Gastroesophageal sphincter (tissue), 3 donors: Measurements from ENCODE around the gene RAI1.

ENCODE experiments used
- EP300 ChIP-seq: sonication (generic); formaldehyde crosslinking; IDR thresholded peaks from one replicate; pipeline ENCODE4 v1.6.1; 2017; ENCODE audit warnings: antibody characterized with exemption, mild to moderate bottlenecking
- POLR2A ChIP-seq, 2 donors: fragments of 450-650 bp; IDR thresholded peaks; one replicate each; pipeline ENCODE4 v1.6.1; 2017; ENCODE audit warnings: antibody characterized with exemption in 2 of 2, mild to moderate bottlenecking in 2 of 2, moderate library complexity in 1 of 2
- POLR2AphosphoS5 ChIP-seq: sonication (generic); formaldehyde crosslinking; IDR thresholded peaks from one replicate; pipeline ENCODE4 v1.6.1; 2017; ENCODE audit warnings: antibody characterized with exemption
- TF ChIP-seq, protein P1 (sequence below), 4 experiments: fragments of 200-600 bp in 2 of 4; fragments of 450-650 bp in 2 of 4; sonication (generic) in 1 of 4; IDR thresholded peaks; one replicate each; pipeline ENCODE4 v1.5.1; 2017 to 2019; ENCODE audit warnings: antibody characterized with exemption in 4 of 4, mild to moderate bottlenecking in 2 of 4, moderate library complexity in 2 of 4

DNA sequence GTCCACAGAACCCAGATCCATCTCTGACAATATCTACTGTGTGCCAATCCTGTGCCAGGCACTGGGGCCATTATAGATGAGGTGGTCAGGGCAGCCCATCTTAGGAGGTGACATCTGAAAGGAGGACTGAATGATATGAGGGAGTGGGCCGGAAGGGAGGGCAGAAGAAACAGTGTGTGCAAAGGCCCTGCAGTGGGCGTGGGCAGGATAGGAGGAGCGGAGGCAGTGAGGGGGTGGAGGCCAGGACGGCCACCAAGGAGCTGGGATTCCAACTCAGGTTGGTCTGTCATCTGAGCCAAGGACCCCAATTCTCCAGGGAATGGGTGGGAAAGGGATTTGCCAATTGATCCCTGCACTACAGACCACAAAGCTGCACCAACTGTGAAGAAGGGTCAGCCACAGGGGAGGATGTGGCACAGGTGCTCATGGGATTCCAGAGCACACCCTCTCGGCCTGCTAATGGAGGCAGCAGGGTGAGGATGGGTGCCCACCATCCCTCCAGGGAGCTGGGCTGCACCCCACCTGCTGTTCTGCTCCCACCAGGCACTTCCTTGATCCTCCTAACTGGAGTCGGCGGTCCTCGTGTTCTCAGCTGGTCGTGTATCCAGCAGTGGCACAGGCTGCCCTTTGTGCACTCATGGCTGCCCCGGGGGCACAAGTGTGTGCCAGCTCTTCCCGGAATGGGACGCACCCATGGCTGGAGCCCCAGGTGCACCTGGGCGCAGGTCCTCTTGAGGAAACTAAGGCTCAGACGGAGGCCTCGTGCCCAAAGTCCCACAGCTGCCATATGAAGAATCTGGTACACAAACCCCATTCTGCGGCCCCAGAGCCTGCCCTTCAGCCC, 145.9 kb downstream of the RAI1 start:
- TF ChIP-seq, protein P1, sequence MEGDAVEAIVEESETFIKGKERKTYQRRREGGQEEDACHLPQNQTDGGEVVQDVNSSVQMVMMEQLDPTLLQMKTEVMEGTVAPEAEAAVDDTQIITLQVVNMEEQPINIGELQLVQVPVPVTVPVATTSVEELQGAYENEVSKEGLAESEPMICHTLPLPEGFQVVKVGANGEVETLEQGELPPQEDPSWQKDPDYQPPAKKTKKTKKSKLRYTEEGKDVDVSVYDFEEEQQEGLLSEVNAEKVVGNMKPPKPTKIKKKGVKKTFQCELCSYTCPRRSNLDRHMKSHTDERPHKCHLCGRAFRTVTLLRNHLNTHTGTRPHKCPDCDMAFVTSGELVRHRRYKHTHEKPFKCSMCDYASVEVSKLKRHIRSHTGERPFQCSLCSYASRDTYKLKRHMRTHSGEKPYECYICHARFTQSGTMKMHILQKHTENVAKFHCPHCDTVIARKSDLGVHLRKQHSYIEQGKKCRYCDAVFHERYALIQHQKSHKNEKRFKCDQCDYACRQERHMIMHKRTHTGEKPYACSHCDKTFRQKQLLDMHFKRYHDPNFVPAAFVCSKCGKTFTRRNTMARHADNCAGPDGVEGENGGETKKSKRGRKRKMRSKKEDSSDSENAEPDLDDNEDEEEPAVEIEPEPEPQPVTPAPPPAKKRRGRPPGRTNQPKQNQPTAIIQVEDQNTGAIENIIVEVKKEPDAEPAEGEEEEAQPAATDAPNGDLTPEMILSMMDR (IDR thresholded peaks at IDR 0.05): no peak
- TF ChIP-seq POLR2A (IDR thresholded peaks at IDR 0.05): no peak
- no peak for TF ChIP-seq POLR2AphosphoS5
- no peak for TF ChIP-seq EP300
